ENCODE data around the gene SYT9. TPM values are rescaled to one million over a fixed set of nuclear protein-coding genes. Genes with fewer than 3 reads are reported as not detected.

Gene SYT9
- total and polyA plus RNA-seq, 2 of the 8 experiments (the other 6 are each of a cell fraction or from before 2014, with no cell fraction given): 1.5 to 2.9 TPM

GRCh38 chr11:7451952-7452494 is 200.3 kb downstream of the SYT9 start:
- POLR2A ChIA-PET (ENCODE audit: partially characterized antibody): no interaction called here
- CTCF ChIA-PET (ENCODE audit: partially characterized antibody): interaction anchor here (0.7 to 3.5 kb wide), 11 partner anchors 10 to 634 kb away, joined by 3 to 32 read pairs (median 4); no protein-coding TSS in a partner anchor
- Histone ChIP-seq H3K4me3 (ENCODE audit: extremely low read depth in 1 of 4, insufficient read depth in 2 of 4, low read depth in 3 of 4, low read length in 4 of 4) (no peak overlapping the region), H4K20me1 (replicated peaks in 1 of 2; ENCODE audit: control insufficient read depth in 1 of 2, insufficient read depth in 2 of 2, low read length in 2 of 2) (no peaks in the 10 kb centered on the region), H3K4me1 (replicated peaks in 1 of 4; ENCODE audit: control insufficient read depth in 3 of 4, insufficient read depth in 4 of 4, low read length in 3 of 4) (no peaks in the 10 kb centered on the region; a peak in 1 of 7 replicates), H4K5ac (ENCODE audit: insufficient read length, low read depth, low read length) (no peak overlapping the region), H3K9me3 (ENCODE audit: insufficient read depth in 2 of 2, low read depth in 1 of 2, low read length in 1 of 2) (no peaks in the 10 kb centered on the region), H3K9ac (replicated peaks in 1 of 4; ENCODE audit: extremely low read depth in 1 of 4, low read depth in 3 of 4, low read length in 3 of 4) (no peak overlapping the region), H3K23me2 (ENCODE audit: low read depth, low read length) (no peaks in the 10 kb centered on the region; the same call in 1 of the 2 replicates), H4K91ac (replicated peaks; ENCODE audit: insufficient read length, low read length) (no peak overlapping the region), H2BK5ac (ENCODE audit: low read depth, low read length) (no peak overlapping the region), H4K8ac (ENCODE audit: extremely low read depth, insufficient read depth, low read length) (no peak overlapping the region), H2BK12ac (ENCODE audit: low read depth, low read length) (no peak overlapping the region), H3K56ac (replicated peaks; ENCODE audit: insufficient read length, low read depth, low read length) (no peak overlapping the region), H3K4me2 (ENCODE audit: insufficient read depth in 1 of 2, low read depth in 2 of 2, low read length in 2 of 2) (no peak overlapping the region), H3K14ac (ENCODE audit: insufficient read length) (no peak overlapping the region), H3K4ac (replicated peaks; ENCODE audit: insufficient read length, low read depth, low read length) (no peak overlapping the region), H3K27ac (ENCODE audit: low read depth, low read length) (no peak overlapping the region), H3K27me3 (replicated peaks in 1 of 4; ENCODE audit: control insufficient read depth in 3 of 4, extremely low read depth in 1 of 4, insufficient read depth in 3 of 4, low read length in 3 of 4) (no peaks in the 10 kb centered on the region), H3K18ac (ENCODE audit: extremely low read depth, low read length) (no peak overlapping the region), H3K23ac (ENCODE audit: insufficient read length) (no peak overlapping the region), H2AFZ (ENCODE audit: low read length) (no peak overlapping the region), H3K79me2 (ENCODE audit: control insufficient read depth in 1 of 2, insufficient read depth in 2 of 2, low read length in 2 of 2) (no peaks in the 10 kb centered on the region), H2BK120ac (replicated peaks; ENCODE audit: low read depth, low read length) (no peak overlapping the region), H3K79me1 (ENCODE audit: low read depth, low read length) (no peaks in the 10 kb centered on the region), H2BK15ac (ENCODE audit: low read length) (no peak overlapping the region), H2AK5ac (ENCODE audit: low read depth, low read length) (no peak overlapping the region), H2BK20ac (ENCODE audit: low read length) (no peak overlapping the region), H3K36me3 (ENCODE audit: control insufficient read depth in 2 of 4, insufficient read depth in 4 of 4, low read length in 3 of 4) (no peaks in the 10 kb centered on the region)
- DNase-seq (ENCODE audit: low read depth in 1 of 2, low spot score in 2 of 2) (no peak), FAIRE-seq (no peak)
- 100% methylated on average over 1 of the region's 1 CpG; no CpG with 5 or more reads in 1 of the 2 experiments for WGBS, 2 experiments (ENCODE audit: extremely low coverage in 1 of 2, insufficient coverage in 1 of 2, insufficient read length in 1 of 2, insufficient replicate concordance in 2 of 2, low coverage in 1 of 2, low lambda C conversion rate in 2 of 2, missing lambda C conversion rate in 1 of 2)
- no peak for TF ChIP-seq CBX8 (IDR thresholded peaks at IDR 0.05; ENCODE audit: borderline replicate concordance, low read depth, low read length)
- TF ChIP-seq CEBPB (IDR thresholded peaks at IDR 0.05; ENCODE audit: low read depth, low read length): no peak
- TF ChIP-seq ATF3 (IDR thresholded peaks at IDR 0.05; ENCODE audit: insufficient read depth, low read depth, low read length): no peak
- no peak for TF ChIP-seq EP300 (IDR thresholded peaks at IDR 0.05; ENCODE audit: borderline replicate concordance in 1 of 2, low read depth in 2 of 2, low read length in 2 of 2)
- no peak for TF ChIP-seq RAD21 (IDR thresholded peaks at IDR 0.05 in 1 of 2, conservative IDR thresholded peaks at IDR 0.05 in 1 of 2; ENCODE audit: low read depth in 2 of 2, low read length in 2 of 2)
- TF ChIP-seq POU5F1 (IDR thresholded peaks at IDR 0.05; ENCODE audit: low read depth, low read length): no peak
- TF ChIP-seq JUND (IDR thresholded peaks at IDR 0.05; ENCODE audit: low read length): no peak
- no peak for TF ChIP-seq RBBP5 (IDR thresholded peaks at IDR 0.05; ENCODE audit: borderline replicate concordance, low read depth, low read length)
- TF ChIP-seq E2F6 (IDR thresholded peaks at IDR 0.05): no peak
- TF ChIP-seq CREB1 (IDR thresholded peaks at IDR 0.05): no peak

Measured in H1 (cell line).